Left forelimb (tissue), 1 donor: Measurements from ENCODE around the gene CRTAC1.
"Not testable (repeated sequence)": the region's sequence is repeated elsewhere in the genome, so short reads cannot be mapped to it uniquely, and the experiment has no call there.

Experiments used
- DNase-seq: peaks from one replicate; pipeline ENCODE4 v3.0.0-alpha.2; 2018; ENCODE audit warnings: low spot score

CRTAC1 gene

DNA sequence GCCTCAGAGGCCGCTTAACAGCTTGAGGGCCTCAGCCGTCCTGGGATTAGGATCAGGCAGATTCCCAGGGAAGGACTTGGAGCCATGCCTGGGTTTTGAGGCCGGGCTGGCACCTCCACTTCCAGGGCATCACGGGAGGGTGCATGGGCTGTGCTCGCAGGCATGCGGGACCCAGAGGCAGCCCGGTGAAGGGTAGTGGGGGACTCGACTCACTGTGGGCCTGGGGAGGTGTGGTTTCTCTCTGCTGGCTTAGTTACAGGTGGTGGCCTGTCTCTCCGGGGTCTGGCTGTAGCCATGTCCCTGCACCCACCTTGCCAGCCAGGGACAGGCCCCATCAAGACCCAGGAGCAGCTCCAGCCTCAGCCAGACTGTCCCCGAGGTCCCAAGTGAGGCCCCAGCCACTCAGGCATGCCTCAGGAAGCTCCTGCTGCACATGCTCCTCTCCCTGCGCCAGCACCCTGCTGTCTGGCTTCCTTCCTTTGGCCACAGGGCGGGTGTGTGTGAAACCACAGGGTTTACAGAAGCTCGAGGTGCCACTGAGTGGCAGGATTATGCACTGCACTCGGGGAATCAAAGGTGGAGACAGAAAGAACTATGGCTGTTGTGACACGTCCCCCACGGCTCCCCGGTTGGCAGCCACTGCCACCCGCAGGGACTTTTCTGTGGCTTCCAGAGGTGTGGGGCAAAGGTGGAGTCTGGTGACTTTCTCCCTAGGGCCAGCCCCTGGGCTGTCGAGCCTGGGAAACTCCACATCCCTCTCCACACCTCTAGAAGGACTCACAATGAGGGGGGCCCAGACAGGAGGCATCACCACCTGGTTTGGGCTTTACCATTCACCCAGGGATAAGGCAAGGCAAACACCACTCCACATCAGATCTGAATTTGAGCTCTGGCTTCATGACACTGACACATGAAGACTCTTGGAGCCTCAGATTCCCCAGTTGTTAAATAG lies 161.1 kb downstream of the CRTAC1 start:
- peak; percentile 71 for DNase-seq

DNA sequence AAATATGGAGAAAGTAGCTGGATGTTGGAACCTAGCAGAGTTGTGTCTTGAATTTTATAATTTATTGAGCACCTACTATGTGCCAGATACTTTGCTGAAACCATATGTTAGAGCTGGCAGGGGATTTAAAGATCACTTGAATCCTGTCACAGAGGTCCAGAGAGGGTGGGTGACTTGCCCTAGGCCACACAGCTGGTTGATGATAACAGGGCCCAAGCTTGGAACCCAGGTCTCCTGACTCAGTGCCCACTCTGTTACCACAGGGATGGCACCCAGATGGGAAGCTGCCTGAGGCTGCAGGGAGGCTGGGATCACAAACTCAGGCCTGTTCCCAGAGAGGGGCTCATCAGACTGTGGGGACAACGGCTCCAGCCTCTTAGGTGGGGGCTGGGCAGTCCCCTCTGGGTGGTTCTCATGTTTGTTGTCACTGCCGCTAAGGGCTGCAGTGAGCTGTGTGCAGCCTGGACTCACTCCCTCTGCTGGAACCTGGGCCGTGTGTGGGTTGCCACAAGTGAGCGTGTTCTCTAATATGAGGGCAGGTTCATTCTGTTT lies 162.2 kb downstream of the CRTAC1 start:
- peak; percentile 25 for DNase-seq

DNA sequence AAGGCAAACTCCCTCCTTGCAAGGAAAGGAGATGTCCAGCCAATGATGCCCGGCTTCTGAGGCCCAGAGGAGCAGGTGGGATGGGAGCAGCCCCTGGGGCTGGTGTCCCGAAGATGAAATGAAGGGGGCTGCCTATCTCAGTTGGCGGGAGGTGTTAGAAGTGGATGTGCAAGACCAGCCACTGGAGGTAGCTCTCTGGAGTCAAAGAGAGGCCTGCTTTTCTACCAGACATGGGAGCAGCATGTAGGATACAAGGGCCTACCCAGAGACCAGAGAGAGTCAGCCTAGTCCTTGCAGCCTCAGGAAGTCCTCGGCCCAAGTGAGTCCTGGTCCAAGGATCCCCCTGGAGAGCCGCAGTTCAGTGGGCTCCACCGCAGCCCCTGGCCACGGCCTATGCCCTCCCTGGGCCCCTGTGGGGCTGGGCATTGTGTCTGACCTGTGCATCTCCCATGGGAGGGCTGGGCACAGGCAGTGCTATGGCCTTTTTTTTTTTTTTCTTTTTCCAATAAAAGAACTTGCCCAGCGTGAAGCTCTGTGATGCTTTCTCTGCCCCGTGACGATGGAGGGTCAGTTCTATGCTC lies 163.1 kb downstream of the CRTAC1 start:
- peak; percentile 31 for DNase-seq

DNA sequence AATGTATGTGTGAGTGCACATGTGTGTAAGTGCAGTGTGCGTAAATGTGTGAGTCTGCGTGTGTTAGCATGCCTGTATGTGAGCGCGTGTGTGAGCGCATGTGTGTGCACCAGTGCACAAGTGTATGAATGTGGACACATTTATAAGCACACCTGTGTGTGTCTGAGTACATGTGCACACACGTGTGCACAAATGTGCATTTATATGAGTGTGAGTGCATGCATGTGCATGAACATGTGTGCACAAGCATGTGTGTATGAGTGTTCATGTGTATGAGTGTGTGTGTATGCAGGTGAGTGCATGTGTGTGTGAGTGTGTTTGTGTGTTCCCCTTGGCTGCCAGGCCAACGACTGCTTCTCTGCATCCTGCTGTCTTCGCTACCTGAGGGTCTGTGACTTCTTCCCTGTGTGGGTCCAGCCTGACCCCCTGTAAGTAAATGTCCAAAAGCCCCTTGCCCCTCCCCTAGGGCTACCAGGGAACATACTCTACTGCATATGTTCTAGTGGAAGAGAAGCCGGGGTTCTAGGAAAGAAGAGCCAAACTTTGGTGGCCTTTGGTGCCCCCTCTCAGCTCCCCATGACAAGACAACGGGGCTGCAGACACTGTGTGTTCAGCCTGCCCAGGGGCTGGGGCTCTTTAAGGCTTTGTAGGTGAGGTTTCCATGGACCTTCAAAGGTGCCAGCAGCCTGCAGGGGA lies 163.7 kb downstream of the CRTAC1 start:
- DNase-seq = peak; percentile 46

DNA sequence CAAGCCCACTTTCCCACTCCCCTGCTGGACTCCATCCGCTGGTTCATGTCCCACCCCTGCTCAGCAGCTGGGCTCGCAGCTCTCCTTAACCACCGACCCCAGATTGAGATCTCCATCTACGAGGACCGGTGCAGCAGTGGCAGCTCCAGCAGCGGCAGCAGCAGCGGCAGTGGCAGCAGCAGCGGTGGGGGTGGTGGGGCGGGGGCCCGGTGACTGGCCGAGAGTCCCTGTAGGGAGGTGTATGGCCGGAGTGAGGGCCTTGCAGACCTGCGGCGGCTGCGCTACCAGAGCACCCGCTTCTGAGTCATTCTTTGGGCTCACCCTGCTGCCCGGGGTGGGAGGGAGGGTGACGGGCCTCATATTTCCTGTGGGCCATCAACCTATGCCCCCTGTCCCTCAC lies 164.9 kb downstream of the CRTAC1 start:
- DNase-seq = no peak

DNA sequence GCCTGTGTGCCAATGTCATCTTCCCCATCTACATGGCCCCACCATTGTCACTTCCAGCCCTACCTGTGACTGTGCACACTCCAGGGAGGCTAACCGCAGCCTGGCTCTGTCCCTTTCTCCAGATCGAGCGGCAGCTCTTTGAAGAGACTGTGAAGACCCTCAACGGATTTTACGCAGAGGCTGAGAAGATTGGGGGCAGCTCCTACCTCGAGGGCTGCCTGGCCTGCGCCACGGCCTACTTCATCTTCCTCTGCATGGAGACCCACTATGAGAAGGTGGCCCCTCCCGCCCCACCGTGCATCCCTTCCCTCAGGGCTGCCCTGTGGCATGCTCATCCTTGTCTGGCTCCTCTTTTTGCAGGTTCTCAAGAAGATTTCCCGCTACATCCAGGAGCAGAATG lies 166.6 kb downstream of the CRTAC1 start:
- no peak for DNase-seq

DNA sequence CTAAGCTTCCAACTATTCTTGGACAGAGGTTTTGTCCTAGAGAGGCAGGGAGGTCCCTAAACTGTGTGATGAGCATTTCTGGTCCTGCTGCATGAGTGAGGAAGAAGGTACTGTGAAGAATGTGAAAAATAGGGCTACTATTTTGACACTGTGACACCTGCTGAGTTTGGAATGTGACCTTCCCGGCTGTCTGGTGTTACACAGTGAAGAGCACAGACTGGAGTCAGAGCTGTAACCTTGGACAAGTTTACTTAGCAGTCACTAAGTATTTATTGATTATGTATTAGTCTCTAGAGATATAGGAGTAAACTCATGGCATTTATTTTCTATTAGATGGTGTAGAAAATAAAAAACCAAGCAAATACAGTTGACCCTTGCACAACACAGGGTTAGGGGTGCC lies 168.5 kb downstream of the CRTAC1 start:
- no peak for DNase-seq

DNA sequence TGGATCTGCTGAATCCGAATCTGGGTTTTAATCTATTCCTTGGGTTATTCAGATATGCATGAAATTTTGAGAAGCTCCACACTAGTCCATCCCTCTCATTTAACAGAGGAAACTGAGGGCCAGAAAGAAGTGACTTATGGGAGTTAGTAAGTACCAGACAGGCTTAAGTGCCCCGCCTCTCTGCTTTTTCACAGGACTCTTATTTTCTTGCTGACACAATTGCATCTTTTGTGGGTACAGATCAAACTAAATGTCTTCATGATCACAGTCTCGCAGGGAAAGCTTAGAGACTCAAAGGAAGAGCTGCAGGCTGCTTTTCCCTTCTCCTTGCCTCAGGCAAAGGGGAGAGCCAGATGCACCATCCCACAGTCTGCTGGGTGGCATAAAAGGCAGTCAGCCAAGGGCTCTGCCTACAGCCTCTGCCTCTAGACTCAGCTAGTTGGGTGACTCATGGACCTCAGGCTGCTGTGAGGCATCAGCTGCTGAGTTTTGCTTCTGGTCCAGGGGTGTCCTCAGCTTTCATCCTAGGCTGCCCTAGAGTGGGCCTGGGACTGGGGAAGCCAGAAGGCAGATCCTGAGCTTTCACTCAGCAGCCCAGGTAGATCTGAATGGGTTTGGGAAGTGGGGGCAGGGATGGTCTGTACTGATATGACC lies 169.2 kb downstream of the CRTAC1 start:
- DNase-seq = peak; percentile 47

DNA sequence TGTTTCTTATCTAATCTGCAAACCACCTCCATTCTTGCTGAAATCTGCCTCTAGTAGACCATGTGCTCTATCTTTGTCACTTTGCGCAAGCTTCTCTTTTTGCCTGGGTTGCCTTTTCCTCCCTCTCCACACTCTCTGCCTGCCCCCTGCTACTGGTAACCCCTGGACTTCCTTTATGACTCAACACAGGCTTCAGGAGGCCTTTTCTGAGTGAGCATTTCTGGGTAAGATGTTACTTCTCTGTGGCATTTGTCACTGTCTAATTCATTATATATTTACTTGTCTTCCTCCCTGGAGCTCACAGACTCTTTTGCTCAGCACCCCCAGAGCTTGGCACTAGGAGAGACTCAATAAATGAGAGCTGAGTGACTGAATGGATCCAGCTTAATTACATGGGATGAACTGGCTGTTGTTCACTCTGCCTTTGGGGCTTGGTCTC lies 172.4 kb downstream of the CRTAC1 start:
- no peak for DNase-seq

DNA sequence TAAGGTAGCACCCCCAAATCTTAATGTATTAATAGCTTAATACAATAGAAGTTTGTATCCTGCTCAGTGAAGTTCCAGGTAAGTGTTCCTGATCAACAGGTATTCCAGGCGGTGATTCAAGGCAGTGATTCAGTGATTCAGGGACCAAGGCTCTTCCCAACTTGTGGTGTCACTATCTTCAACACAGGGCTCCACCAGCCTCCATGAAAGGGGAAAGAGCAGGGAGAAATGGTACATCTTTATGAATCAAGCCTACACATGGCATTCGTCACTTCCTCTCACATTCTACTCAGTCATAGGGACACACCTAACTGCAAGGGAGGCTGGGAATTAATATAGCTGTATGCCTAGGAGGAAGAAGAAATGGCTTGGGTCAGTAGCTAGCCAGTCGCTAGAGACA lies 175.7 kb downstream of the CRTAC1 start:
- no peak for DNase-seq

DNA sequence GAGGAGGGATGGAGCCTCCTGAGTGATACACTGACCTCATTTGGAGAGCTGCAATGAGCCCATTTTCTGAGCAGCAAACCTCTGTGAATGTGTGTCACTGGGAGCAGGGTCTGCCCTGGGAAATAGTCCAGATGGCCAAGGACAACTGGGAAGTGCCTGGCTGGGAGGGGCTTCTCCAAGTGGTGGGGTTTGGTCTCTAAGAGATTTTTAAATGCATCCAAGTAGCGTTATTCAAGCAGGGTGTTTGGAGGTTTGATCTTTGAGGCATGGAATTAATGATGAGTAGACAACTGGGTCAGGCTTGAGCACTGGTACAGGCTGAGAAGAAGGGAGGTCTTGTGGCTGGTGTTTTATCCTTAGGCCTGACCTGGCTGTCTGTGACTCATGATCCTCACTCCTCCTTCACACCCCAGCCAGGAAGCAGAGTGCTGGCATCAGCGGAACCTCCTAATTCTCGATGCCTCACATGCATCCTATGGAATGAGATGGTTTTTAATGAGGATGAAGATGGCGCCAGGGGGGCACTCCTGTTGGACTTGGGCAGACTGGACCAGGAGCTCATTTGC lies 177.5 kb downstream of the CRTAC1 start:
- DNase-seq = no peak

DNA sequence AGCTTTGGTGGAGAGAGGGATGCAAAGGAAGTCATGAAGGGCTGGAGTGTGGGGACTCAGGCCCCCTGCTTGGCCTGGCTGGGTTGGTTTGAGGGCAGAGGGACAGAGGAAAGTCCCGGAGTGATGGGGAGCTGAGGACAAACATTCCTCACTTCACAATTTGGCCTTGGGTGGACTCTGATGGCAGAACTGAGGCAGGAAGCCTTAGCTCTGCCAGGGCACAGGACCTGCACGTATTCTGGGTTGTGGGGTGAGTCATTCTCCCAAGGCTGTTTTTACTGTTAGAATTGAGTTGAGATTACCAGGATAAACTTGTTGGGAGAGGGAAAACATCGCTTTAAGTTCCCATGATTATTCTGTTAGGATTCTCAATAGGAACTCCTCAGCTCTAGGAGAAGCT lies 178.1 kb downstream of the CRTAC1 start:
- DNase-seq = no peak

DNA sequence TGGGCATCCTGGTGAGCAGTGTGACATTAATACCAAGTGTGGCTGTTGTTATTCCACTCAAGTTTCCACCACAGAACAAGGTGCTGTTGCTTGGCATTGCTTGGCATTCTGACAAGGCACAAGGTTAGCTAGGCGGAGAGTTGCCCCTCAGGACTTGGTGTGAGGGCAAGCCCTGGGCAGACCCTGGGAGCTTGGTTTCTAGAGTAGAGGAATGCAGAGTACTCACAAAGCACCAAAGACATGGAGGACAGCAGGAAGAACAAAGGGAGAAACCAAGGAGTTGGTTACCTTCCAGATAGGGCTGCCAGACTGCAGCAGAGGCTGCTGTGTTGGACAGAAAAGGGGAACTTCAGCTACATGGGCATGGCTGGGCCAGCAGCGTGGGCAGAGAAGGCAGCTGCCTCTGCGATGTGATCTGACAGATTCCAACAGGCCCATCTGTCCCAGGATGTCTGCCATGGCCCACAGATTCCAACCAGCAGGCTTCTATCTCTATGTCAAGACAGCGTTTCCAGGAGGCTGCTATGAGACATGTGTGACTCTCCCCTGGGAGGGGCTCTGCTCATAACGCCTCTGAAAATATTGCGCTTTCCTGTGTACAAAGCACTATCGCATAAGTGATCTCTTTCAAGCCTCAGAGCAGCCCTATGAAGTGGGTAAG lies 178.9 kb downstream of the CRTAC1 start:
- no peak for DNase-seq

DNA sequence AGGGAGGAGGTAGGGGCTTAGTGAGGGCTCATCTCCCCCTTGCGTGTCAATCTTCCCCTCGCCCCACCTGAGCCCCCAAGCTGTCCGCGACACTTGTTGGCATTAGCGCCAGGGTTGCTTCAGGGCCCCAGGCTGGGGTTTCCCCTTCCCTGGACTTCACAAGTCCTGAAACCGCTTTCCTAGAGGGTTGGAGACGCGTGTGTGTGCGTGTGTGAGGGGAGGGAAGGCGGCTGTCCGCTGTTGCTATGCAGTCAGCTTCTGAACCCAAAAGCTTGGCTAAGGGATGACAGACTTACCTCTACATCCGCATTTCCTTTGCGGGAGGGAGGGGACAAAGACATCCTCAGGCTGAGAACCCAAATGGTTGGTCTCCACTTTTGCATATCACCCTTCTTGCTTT lies 180.0 kb downstream of the CRTAC1 start:
- no peak for DNase-seq

DNA sequence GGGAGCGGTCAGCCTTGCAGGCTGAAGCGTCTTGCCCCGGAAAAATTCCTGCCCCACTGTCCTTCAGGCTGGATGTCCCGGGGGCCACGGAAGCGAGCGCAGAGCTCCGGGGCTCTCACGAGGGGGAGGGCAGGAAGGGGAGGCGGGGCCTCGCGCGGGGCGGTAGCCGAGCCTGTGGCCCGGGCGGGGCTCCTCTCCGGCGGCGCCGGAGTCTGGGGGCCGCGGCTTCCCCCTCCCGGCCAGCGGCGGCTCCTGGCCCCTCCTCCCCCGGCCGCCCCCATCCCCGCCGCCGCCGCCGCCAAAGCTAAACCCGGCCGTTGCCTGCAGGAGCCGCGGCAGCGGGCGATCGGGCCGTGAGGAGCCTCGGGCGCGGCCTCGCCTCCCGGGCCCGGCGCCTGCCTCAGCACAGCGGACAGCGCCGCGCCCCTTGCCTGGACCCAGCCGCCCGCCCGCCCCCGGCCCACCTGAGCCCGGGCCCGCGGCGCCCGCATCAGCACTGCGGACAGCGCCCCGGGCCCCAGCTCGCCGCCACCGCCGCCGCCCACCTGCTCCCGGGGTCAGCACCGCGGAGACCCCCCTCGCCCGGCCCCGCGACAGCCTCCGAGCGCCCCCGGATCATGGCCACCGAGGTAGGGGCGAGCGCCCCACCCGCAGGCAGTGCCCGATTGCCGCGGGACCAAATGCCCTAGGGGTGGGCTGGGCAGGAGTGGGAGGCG lies 180.6 kb downstream of the CRTAC1 start, which contains the start of gene GOLGA7B:
Gene GOLGA7B (plus strand): TSS at position 157 of the 716 bp plus-strand sequence. CDS start 461 bp downstream, at position 618.
- DNase-seq = no peak

DNA sequence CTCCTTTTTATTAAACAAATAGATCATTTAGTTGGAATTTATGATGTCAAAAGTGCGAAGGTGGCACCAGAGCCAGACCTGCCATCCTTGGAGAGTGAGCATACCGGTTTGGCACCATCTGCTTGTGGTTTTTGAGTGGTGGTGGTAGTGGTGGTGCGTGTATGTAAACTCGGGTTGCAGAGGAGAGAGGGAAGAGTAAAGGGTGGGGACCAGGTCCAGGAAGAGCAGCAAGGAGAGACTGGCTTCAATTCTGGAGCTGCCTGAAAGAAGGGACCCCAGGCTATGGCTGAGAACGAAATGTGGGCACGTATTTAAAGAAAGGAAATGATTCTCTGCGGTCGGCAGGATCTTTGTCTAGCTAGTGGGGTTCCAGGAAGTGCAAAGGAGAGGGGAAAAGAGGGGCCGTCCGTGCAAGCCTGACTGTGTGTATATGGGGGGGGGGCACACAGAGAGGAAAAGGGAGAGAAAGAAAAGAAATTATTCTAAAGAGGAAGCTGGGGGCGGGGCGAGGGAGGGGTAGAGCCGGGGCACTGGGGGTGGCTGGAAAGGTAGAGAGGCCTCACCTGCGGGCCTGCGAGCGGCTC lies 181.2 kb downstream of the CRTAC1 start:
- no peak for DNase-seq

DNA sequence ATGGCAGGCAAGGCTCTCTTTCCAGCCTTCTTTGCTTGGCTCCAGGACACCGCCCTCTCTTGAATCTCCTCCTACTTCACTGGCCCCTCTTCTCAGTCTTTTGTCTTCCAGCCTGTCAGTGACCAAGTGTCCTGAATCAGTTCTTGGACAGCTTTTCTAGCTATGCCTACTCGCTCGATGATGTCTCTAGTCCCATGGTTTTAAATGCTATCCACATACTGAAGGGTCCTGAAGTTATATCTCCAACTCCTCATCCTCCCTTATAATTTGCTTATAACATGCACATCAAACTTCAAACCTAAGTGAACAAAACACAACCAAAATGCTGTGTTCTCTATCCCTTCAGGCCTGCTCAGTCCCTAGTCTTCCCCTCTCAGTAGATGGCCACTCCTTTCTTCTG lies 185.7 kb downstream of the CRTAC1 start:
- no peak for DNase-seq

DNA sequence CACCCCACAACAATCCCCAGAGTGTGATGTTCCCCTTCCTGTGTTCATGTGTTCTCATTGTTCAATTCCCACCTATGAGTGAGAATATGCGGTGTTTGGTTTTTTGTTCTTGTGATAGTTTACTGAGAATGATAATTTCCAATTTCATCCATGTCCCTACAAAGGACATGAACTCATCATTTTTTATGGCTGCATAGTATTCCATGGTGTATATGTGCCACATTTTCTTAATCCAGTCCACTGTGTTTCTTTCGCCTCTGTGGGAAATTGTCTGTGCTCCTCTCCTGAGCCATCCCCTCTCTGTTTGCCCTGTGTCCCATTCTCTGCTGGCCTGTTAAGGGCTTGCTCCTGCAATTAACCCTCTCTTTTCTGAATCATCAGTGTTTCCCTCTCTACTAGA lies 186.4 kb downstream of the CRTAC1 start:
- not testable (repeated sequence) for DNase-seq

DNA sequence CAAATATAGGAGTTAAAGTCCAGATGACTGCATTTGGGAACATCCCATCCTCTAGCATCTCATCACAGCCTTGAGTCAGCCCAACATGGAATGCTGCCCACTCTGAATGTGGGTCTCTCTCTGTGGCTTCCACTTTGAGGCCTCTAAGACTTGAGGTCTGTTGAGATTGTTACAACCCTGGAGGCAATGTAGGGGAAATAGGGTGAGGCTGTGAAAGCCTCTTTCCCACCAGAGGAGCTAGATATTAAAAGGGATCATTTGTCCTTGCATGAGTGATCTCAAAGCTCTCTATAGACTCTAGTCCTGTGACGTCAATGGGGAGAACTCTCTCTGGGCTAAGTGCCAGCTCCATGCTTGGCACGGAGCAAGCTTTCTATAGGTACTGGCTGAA lies 187.1 kb downstream of the CRTAC1 start:
- DNase-seq = no peak
